Upper lobe of left lung (tissue), 4 donors: ENCODE results near the gene CUL9.

Source experiments
- CTCF ChIP-seq, 6 experiments: fragments of 450-650 bp in 4 of 6; fragments of 200-600 bp in 2 of 6; sonication (generic) in 2 of 6; IDR thresholded peaks; one replicate each; pipeline ENCODE4 v1.5.1; 2016 to 2019; ENCODE audit warnings: antibody characterized with exemption in 6 of 6
- POLR2A ChIP-seq, 4 donors: fragments of 450-650 bp; IDR thresholded peaks; one replicate each; pipeline ENCODE4 v1.5.1; 2016 to 2017; ENCODE audit warnings: antibody characterized with exemption in 4 of 4, mild to moderate bottlenecking in 2 of 4
- POLR2AphosphoS5 ChIP-seq, 2 donors: sonication (generic); formaldehyde crosslinking; IDR thresholded peaks; one replicate each; pipeline ENCODE4 v1.5.1; 2017; ENCODE audit warnings: antibody characterized with exemption in 2 of 2

GRCh38 chr6:43271103-43271815 is 89.3 kb downstream of the CUL9 start:
- TF ChIP-seq CTCF (IDR thresholded peaks at IDR 0.05) (no peak), POLR2A (IDR thresholded peaks at IDR 0.05) (no peak), POLR2AphosphoS5 (IDR thresholded peaks at IDR 0.05) (no peak)
